Fibroblast of pulmonary artery (primary cell): ENCODE measurements around the gene KLF14.

Source experiments
- DNase-seq: peaks from one replicate; pipeline ENCODE4 v3.0.0-alpha.2; 2010; ENCODE audit warnings: low read depth
- H3K4me3 ChIP-seq: replicated peaks from 2 replicates; pipeline ENCODE4 v1.5.1; 2011; ENCODE audit warnings: low read depth, mild to moderate bottlenecking, control low read depth, low read length, moderate library complexity
- CTCF ChIP-seq: IDR thresholded peaks from 2 replicates; pipeline ENCODE4 v1.5.1; 2011; ENCODE audit warnings: mild to moderate bottlenecking, control low read depth, low read length, inconsistent platforms; ENCODE audit errors: missing control alignments

Gene KLF14

GRCh38 chr7:130708766-130709165 lies 25.2 kb downstream of the KLF14 start:
- H3K4me3 ChIP-seq = no peak overlapping the region
- DNase-seq = no peak
- TF ChIP-seq CTCF = no peak

GRCh38 chr7:130708001-130708400 lies 26.0 kb downstream of the KLF14 start:
- no peak for DNase-seq
- no peak overlapping the region for H3K4me3 ChIP-seq
- no peak for TF ChIP-seq CTCF

DNA sequence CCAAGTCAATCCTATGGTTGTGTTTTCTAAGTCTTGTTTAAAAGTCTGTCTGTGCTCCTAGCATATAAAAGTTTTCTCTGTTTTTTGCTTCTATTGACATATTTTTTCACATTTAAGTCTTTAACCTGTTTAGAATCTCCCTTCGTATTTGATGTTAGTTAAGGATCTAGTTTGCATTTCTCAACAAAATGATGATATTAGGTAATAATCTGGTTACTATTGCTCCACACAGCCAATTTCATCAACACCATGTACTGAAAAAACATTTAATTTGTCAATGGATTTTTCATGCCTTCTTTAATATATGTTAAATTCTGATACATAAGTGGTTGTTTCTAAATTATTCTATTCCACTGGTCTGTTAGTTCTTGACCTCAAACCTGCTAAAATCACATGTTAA lies 30.2 kb downstream of the KLF14 start:
- no peak for TF ChIP-seq CTCF

GRCh38 chr7:130701650-130702049 lies 32.4 kb downstream of the KLF14 start:
- TF ChIP-seq CTCF = no peak
- H3K4me3 ChIP-seq = no peak overlapping the region
- DNase-seq = no peak

More for the DNA sequence above, 30.2 kb downstream of the KLF14 start:
- DNase-seq = no peak
- H3K4me3 ChIP-seq = no peak overlapping the region

GRCh38 chr7:130700760-130701159 lies 33.2 kb downstream of the KLF14 start:
- TF ChIP-seq CTCF = no peak

DNA sequence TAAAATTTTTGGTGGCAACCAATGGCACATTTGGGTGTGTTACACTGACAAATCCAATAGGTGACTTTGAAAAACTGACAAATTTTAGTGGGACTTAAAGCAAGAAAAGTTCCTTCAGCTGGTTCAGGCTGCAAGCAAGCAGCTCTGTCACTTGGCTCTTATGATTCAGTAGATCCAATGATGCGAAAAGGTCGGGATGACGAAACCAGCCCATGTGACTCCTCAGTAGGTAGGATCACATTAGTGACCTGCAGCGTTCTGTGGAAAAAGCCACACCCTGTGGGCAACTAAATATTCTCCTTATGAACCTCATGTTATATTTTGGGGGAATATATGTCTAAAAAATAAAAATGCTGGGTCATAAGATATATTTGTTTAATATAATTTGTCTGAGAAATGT lies 34.3 kb downstream of the KLF14 start:
- no peak overlapping the region for H3K4me3 ChIP-seq
- DNase-seq = no peak
- TF ChIP-seq CTCF = no peak

More at GRCh38 chr7:130700760-130701159, 33.2 kb downstream of the KLF14 start:
- no peak overlapping the region for H3K4me3 ChIP-seq
- DNase-seq = no peak

- H3K4me3 ChIP-seq = no peak overlapping the region
- no peak for DNase-seq
- no peak for TF ChIP-seq CTCF
Observed at GRCh38 chr7:130697820-130698219, 36.2 kb downstream of the KLF14 start.
